GM18502 (cell line): ENCODE results near the gene CLIC2.
A peak's percentile ranks its signal among the peaks of the same experiment; 100 is the strongest.
"Not testable (repeated sequence)": the region's sequence is repeated elsewhere in the genome, so short reads cannot be mapped to it uniquely, and the experiment has no call there.

ENCODE experiments used
- ATAC-seq: cut with Tn5 transposase; IDR thresholded peaks from one replicate; pipeline ENCODE4 v1.9.1; 2021; ENCODE audit warnings: mild to moderate bottlenecking; ENCODE audit not compliant: unreplicated experiment, poor library complexity

Gene CLIC2

DNA sequence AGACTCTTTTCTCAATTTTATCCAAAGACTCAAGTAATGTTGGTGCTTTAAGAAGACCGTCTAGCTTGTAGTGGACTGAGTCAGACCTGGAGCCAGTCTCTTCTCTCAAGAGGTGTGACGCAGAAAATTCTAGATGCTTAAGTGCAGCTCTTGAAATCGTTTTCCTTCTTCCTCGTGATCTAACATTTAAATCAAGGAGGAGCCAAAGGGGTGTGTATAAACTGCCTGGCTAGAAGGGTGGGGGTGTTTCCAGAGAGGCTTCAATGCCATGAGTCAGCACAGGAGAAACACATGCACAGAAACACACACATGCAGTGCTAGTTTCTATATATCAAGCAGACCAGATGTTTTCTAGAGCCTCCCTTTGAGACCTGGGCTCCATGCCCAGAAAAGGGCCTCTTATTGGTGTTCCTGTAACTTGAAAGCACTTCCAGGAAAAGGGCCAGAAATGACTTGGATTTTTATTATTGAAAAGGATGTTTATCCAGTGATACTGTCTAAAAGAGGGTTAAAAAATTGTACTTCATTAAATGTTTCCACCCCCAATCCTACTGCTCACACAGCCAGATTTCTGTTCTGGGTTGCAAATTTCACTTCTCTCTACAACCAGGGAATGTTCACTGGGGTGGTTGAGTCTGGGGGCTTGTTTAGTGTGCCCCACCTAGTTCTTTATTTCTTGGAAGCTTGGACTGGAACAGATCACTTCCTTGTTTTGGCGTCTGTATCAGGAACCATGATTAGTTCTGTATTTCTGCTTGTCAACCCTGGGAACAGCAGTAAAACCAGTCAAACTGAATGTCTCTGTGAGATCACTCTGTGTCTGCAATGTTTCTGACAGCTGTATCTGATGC lies at the start of gene CLIC2:
CLIC2 (minus strand) TSS at position 129 of the 851 bp plus-strand sequence. CDS start 187 bp downstream, outside the sequence.
- ATAC-seq, result peak; percentile 82

DNA sequence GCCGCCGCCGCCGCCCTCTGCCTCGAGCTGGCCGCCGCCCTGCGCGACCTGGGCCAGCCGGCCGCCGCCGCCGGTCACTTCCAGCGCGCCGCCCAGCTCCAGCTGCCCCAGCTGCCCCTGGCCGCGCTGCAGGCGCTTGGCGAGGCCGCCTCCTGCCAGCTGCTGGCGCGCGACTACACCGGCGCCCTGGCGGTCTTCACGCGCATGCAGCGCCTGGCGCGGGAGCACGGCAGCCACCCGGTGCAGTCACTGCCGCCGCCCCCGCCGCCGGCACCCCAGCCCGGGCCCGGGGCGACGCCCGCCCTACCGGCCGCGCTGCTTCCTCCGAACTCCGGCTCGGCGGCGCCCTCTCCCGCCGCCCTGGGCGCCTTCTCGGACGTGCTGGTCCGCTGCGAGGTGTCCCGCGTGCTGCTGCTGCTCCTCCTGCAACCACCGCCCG lies 48.1 kb upstream of the CLIC2 start:
- ATAC-seq, result peak; percentile 52

DNA sequence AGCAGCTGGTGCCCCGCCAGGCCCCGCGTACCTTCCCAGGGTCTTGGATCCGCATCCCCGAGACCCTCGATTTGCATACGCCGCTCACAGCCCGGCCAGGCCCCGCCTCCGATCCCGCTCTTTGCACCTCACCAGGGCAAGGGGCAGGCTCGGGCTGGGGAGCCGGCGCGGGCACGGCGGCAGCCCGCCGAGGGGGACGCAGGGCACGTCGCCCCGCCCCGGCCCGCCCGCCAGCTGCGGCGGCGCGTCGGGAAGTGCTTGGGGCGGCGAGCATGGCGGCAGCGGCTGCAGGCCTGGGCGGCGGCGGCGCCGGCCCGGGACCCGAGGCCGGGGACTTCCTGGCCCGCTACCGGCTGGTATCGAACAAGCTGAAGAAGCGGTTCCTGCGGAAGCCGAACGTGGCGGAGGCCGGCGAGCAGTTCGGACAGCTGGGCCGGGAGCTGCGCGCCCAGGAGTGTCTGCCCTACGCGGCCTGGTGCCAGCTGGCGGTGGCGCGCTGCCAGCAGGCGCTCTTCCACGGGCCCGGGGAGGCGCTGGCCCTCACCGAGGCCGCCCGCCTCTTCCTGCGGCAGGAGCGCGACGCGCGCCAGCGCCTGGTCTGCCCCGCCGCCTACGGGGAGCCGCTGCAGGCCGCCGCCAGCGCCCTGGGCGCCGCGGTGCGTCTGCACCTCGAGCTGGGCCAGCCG lies 47.6 kb upstream of the CLIC2 start, which contains the start of gene F8A2:
F8A2 (plus strand) TSS at position 253 of the 686 bp plus-strand sequence; CDS start at position 273, 20 bp downstream.
- ATAC-seq, result peak; percentile 78

DNA sequence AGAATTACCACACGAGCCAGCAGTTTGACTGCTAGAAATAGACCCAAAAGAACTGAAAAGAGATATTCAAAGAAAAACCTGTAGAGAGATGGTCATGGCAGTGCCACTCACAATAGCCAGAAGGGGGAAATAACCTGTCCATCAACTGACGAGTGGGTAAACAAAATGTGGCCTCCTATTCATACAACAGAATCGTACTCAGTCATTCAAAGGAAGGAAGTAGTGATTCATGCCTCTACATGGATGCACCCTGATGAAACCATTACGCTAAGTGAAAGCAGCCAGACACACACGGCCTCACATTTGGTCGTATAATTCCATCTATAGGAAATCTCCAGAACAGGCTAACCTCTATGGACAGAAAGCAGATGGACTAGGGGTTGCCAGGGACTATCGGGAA lies 45.4 kb upstream of the CLIC2 start:
- ATAC-seq, result not testable (repeated sequence)

DNA sequence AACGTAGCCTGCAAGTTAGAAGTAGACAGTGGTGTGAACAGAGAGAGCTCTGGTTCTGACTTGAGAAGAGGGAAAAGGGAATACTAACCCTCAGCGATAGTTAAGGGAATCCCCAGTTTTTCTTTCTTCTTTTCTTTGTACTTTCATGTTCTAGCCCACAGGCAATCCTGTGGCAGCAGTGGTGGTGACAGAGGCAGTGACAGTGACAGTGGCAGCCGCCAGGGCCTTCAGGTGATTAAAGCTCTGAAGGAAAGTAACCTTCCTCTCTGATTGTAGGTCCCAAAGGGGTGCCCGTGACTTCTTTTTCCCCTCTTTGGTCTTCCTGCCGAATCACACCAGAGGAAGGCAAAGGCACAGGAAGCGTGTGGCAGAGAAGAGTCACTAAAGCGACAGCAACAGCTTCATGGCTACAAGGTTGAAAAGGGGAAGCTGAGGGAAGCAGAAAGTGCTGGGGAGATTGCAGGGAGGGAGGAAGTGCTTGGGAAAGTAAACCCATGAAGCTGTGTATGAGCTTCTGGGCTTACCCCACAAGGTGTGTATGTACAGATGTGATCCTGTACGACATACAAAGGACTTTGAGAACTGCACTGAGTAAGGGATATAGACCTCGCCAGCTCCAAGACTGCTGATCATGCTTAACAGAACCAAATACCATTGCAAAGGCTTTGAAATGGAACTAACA lies 39.5 kb upstream of the CLIC2 start:
- ATAC-seq, result peak; percentile 78

DNA sequence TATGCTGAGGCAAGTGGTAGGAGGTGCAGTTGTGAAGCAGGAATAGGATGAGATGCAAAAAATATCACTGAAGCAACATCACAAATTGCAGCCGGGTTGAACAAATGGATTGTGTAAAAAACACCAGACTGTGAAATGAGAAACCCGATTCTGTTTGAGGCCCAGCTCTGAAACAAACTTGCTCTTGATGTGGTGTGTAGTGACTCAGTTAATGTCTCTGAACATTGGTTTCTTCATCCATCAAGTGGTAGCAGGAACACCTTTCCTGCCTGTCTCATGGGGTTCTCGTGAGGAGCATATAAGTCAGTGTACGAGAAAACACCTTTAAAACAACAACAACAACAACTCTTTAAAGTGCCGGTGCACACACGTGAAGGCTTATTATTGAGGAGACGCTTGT lies 29.3 kb upstream of the CLIC2 start:
- not testable (repeated sequence) for ATAC-seq

DNA sequence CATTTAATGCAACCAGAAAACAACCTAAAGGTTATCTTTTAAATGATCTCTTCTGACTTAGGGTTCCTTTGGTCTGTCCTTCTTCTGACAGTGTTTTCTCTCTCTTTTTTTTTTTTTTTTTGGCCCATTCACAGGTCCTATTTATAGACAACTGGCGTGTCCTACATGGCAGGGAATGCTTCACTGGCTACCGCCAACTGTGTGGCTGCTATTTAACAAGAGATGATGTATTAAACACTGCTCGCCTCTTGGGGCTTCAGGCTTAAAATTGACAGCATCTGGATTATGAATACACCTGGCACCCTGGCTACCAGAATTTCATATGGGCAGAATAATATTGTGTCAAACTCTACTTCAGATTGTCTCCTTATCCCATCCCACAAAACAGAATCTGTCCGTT lies 15.0 kb upstream of the CLIC2 start:
- ATAC-seq, result not testable (repeated sequence)

DNA sequence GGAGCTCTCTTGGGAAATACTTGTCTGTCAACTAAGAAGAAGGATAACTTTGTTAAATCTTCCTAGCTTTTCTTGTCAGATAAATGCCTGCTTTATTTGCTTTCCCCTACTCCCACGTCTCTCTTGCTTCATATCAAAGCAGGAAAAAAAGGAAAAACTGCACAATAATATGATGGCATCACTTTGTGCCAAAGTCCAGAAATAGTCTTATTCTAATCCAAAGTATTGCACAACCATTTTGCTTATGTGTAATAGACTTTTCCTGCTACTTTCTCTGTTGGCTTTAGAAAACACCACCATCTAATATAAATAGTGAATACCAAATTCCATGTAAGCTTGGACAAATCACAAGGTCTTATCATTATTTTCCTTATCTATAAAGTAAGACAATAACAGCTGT lies 11.3 kb upstream of the CLIC2 start:
- not testable (repeated sequence) for ATAC-seq

DNA sequence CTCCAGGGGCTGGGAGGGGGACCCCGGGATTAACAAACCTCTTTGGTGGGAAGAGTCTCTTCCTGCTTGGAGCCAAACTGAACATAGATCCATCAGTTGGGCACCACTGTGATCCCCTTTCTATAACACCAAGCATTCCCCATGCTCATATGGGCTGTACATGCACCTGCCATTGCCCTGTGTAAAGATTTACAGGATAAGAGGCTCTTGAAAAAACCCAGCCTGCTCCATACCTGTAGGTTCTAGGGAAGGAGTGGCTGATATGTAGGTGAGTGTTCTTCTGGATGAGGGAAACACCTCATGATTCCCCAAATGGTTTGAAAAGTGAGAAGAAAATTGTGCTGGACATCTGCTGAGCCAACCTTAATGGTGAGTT lies 911 bp upstream of the CLIC2 start:
- peak; percentile 2 for ATAC-seq

DNA sequence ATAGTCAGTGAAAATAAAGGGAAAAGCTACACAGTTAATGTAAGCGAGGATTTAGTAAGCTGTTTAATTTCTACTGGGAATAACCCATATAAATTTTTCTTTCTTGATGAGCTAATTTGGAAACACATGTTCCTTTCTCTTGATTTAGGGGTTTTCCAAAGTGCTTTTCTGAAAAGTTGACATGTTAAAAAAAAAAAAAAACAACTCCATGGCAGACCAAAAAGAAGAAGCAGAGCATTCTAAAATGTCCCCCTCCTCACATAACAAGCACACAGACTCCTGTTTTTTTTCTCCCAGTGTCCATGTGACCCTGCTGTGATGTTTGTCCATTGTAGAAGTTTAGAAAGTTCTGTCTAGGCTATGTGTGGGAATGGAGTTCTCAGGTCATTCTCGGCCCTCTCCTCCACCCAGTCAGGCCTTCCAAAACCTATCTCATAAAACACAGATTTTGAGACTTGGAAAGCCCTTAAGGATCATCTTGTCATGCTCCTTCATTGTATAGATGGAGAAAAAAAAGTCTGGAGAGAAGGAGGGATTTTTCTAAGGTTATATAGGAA lies 792 bp downstream of the CLIC2 start:
- ATAC-seq, result no peak

DNA sequence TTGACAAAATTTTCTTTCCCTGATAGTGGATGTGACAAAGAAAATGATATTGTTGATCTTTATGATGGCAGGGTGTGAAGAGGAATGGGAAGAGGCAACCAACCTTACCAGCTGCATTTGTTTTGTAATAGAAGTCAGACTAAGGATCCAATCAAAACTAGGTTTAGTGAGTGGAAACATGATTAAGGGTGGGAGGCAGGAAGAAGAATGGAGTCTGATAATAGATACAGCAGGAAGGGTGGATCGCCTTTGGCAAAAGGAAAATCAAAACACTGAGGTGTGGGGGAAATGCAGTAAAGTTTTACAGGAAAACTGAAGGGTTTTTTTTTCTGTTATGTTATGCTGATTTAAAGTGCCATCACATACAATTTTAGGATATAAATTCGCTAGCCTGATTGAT lies 3.4 kb downstream of the CLIC2 start:
- ATAC-seq, result no peak

DNA sequence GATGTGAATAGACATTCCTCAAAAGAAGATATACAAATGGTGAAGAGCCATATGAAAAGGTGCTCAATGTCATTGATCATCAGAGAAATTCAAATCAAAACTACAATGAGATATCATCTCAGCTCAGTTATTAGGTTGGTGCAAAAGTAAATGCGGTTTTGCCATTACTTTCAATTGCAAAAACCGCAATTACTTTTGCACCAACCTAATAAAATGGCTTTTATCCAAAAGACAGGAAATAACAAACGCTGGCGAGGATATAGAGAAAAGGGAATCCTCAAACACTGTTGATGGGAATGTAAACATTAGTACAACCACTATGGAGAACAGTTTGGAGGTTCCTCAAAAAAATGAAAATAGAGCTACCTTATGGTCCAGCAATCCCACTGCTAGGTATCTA lies 5.1 kb downstream of the CLIC2 start:
- ATAC-seq, result no peak

DNA sequence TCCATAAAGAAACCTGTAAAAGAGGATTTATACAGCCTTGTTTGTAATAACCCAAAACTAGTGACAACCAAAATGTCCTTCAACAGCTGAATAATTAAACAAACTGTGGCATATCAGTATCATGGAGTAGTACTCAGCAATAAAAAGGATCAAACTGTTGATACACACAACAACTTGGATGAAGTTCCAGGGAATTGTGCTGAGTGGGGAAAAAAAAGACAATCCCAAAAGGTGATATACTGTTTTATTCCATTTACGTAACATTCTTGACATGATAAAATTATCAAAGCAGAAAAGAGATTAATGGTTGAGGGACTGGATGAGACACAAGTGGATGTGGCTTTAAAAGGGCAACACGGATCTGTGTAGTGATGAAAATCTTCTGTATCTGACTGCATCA lies 7.8 kb downstream of the CLIC2 start:
- no peak for ATAC-seq

DNA sequence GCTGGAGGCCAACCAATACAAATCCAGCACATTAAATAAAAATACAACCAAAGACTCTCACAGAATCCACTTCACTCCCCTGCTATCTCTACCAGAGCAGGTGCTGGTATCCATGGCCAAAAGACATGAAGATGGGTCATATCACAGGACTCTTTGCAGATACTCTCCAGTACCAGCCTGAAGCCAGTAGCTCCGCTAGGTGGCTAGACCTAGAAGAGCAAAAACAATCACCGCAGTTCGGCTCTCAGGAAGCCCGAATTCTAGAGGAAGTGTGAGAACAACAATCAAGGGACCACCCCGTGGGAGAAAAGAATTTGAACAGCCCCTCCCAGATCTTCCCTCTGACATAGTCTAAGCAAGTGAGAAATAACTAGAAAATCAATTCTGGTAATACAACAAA lies 20.2 kb downstream of the CLIC2 start:
- ATAC-seq, result no peak

DNA sequence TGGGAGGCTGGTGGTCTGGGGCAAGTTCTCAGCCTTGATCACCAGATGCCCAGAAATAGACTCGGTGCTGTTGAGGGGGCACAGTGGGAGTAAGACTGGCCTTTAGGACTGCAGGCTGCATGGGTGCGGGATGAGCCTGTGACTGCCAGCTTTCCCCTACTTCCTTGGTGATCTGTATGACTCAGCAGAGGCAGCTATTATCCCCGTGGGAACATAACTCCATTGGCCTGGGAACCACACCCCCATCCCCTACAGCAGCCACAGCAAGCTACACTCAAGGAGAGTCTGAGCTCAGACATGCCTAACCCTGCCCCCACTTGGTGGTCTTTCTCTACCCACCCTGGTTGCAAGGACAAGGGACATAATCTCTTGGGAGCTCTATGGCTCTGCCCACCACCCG lies 20.6 kb downstream of the CLIC2 start:
- no peak for ATAC-seq

DNA sequence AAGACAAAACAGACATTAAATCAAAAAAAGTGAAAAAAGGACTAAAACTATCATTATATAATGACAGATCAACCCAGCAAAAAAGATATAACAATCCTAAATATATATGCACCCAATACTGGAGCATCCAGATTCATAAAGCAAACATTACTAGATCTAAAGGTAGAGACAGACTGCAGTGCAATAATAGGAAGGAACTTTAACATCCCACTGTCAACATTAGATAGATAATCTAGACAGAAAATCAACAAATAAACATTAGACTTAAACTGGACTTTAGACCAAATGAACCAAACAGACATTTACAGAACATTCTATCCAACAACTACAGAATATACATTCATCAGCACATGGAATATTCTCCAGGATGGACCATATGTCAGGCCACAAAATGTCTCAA lies 40.6 kb downstream of the CLIC2 start:
- no peak for ATAC-seq

DNA sequence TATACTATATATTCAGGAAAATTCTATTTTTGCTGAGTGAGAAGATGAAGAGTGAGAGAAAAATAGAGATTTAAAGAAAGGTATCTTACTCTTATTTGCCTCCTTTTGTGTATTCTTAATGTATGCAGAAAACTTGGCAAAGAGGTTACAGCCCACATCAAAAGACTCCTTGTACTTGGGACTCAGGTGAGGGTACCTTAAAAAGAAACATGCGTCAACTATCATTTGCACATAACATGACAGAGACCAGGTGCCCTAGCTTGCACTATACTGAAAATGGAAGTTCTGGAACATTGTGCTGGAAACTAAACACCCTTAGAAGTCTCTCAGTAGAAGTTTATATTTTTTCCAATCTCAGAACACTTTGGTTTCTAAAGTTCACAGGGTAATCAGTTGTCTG lies 54.5 kb downstream of the CLIC2 start:
- ATAC-seq, result no peak

DNA sequence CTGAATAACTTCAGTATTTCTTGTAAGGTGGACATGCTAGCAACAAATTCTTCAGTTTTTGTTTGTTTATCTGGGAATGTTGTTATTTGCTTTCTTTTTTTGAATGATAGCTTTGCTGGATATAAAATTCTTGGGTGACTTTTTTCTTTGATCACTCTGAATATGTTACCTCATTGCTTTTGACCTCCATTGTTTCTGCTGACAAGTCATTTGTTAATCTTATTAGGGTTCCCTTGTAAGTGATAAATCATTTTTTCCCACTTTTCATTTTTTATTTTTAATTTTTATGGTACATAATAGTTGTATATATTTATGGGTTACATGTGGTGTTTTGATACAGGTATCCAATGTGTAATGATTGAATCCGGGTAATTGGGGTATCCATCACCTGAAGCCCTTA lies 63.4 kb downstream of the CLIC2 start:
- no peak for ATAC-seq

DNA sequence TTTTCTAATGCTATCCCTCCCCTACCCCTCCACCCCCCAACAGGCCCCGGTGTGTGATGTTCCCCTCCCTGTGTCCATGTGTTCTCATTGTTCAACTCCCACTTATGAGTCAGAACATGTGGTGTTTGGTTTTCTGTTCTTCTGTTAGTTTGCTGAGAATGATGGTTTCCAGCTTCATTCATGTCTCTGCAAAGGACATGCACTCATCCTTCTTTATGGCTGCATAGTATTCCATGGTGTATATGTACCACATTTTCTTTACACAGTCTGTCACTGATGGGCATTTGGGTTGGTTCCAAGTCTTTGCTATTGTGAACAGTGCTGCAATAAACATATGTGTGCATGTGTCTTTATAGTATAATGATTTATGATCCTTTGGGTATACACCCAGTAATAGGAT lies 66.4 kb downstream of the CLIC2 start:
- not testable (repeated sequence) for ATAC-seq

DNA sequence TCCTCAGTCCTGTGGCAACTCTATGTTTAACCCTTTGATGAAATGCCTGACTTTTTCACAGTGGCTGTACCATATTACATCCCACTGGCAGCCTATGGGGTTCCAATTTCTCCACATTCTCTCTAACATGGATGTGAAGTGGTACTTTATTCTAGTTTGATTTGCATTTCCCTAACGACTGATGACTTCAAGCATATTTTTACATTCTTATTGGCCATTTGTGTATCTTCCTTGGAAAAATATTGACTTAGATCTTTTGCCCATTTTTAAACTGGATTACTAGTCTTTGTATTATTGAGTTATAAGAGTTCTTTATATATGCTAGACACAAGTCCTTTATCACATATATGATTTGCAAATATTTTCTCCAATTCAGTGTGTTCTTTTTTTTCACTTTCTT lies 68.0 kb downstream of the CLIC2 start:
- no peak for ATAC-seq
